H9 (cell line): ENCODE data around the gene SH2D6. TPM values are rescaled to one million over a fixed set of nuclear protein-coding genes. Genes with fewer than 3 reads are reported as not detected.

Experiments used
- DNase-seq: peaks from one replicate; pipeline ENCODE4 v3.0.0-alpha.2; 2017
- H2AFZ ChIP-seq: one replicate; pipeline ENCODE4 v1.6.1; 2013; ENCODE audit warnings: mild to moderate bottlenecking, low read length, control low read depth, moderate library complexity
- H2AK5ac ChIP-seq: 2 replicates; pipeline ENCODE4 v1.6.1; 2013; ENCODE audit warnings: low read length, control low read depth, mixed read lengths; ENCODE audit not compliant: insufficient read length
- H2BK120ac ChIP-seq: one replicate; pipeline ENCODE4 v1.6.1; 2013; ENCODE audit warnings: low read depth, mild to moderate bottlenecking, low read length, control low read depth, inconsistent platforms; ENCODE audit not compliant: poor library complexity, severe bottlenecking
- H2BK12ac ChIP-seq: 2 replicates; pipeline ENCODE4 v1.6.1; 2013; ENCODE audit warnings: low read length, control low read depth, mixed read lengths, low read depth; ENCODE audit not compliant: insufficient read length
- H2BK15ac ChIP-seq: 2 replicates; pipeline ENCODE4 v1.6.1; 2013; ENCODE audit warnings: low read depth, low read length, control low read depth
- H2BK20ac ChIP-seq: one replicate; pipeline ENCODE4 v1.6.1; 2013; ENCODE audit warnings: low read depth, mild to moderate bottlenecking, low read length, control low read depth, inconsistent platforms; ENCODE audit not compliant: poor library complexity, severe bottlenecking
- H2BK5ac ChIP-seq: 2 replicates; pipeline ENCODE4 v1.6.1; 2013; ENCODE audit warnings: low read length, control low read depth, mixed read lengths; ENCODE audit not compliant: insufficient read length
- H3K14ac ChIP-seq: 2 replicates; pipeline ENCODE4 v1.6.1; 2013; ENCODE audit warnings: low read length, control low read depth; ENCODE audit not compliant: insufficient read depth
- H3K18ac ChIP-seq: 2 replicates; pipeline ENCODE4 v1.6.1; 2013; ENCODE audit warnings: low read depth, mild to moderate bottlenecking, mixed read lengths, low read length, control low read depth; ENCODE audit not compliant: insufficient read length
- H3K23ac ChIP-seq: 2 replicates; pipeline ENCODE4 v1.6.1; 2013; ENCODE audit warnings: low read length, control low read depth, mixed read lengths, low read depth; ENCODE audit not compliant: insufficient read length
- H3K23me2 ChIP-seq: 2 replicates; pipeline ENCODE4 v1.6.1; 2013; ENCODE audit warnings: low read depth, mild to moderate bottlenecking, mixed read lengths, low read length, control low read depth; ENCODE audit not compliant: insufficient read length, poor library complexity, severe bottlenecking
- H3K27ac ChIP-seq: 2 replicates; pipeline ENCODE4 v1.5.1; 2013; ENCODE audit warnings: low read length, control low read depth, mixed read lengths, low read depth; ENCODE audit not compliant: insufficient read length
- H3K27me3 ChIP-seq: 2 replicates; pipeline ENCODE4 v1.6.1; 2013; ENCODE audit warnings: low read length, control low read depth, inconsistent platforms; ENCODE audit not compliant: insufficient read depth
- H3K4ac ChIP-seq: 2 replicates; pipeline ENCODE4 v1.6.1; 2013; ENCODE audit warnings: low read depth, mild to moderate bottlenecking, control low read depth, inconsistent platforms, low read length, moderate library complexity
- H3K4me1 ChIP-seq: 2 replicates; pipeline ENCODE4 v1.6.1; 2013; ENCODE audit warnings: low read length, control low read depth, inconsistent platforms; ENCODE audit not compliant: insufficient read depth
- H3K4me2 ChIP-seq: 2 replicates; pipeline ENCODE4 v1.6.1; 2013; ENCODE audit warnings: low read length, control low read depth, mixed read lengths; ENCODE audit not compliant: insufficient read length, insufficient read depth
- H3K56ac ChIP-seq: 2 replicates; pipeline ENCODE4 v1.6.1; 2013; ENCODE audit warnings: low read depth, mild to moderate bottlenecking, mixed read lengths, low read length, control low read depth; ENCODE audit not compliant: insufficient read length
- H3K79me1 ChIP-seq: 2 replicates; pipeline ENCODE4 v1.6.1; 2013; ENCODE audit warnings: low read depth, mild to moderate bottlenecking, moderate library complexity, low read length, control low read depth, inconsistent platforms; ENCODE audit not compliant: insufficient read depth, poor library complexity, severe bottlenecking
- H3K79me2 ChIP-seq: 2 replicates; pipeline ENCODE4 v1.6.1; 2013; ENCODE audit warnings: low read length, control low read depth, inconsistent platforms; ENCODE audit not compliant: insufficient read depth
- H3K9ac ChIP-seq: 2 replicates; pipeline ENCODE4 v1.6.1; 2013; ENCODE audit warnings: low read length, control low read depth, mixed read lengths; ENCODE audit not compliant: insufficient read length; ENCODE audit errors: extremely low read depth
- H3K9me3 ChIP-seq: one replicate; pipeline ENCODE4 v1.6.1; 2013; ENCODE audit warnings: low read depth, low read length, inconsistent platforms; ENCODE audit not compliant: control insufficient read depth
- H3T11ph ChIP-seq: one replicate; pipeline ENCODE4 v1.6.1; 2013; ENCODE audit warnings: mild to moderate bottlenecking, low read length, control low read depth, inconsistent platforms
- H4K20me1 ChIP-seq: one replicate; pipeline ENCODE4 v1.6.1; 2013; ENCODE audit not compliant: control insufficient read depth, insufficient read length, insufficient read depth
- H4K5ac ChIP-seq: 2 replicates; pipeline ENCODE4 v1.6.1; 2013; ENCODE audit warnings: low read depth, mild to moderate bottlenecking, mixed read lengths, low read length, control low read depth; ENCODE audit not compliant: insufficient read length
- H4K8ac ChIP-seq: replicated peaks from 2 replicates; pipeline ENCODE4 v1.6.1; 2013; ENCODE audit warnings: low read length, control low read depth, mixed read lengths, low read depth; ENCODE audit not compliant: insufficient read length
- H4K91ac ChIP-seq: 2 replicates; pipeline ENCODE4 v1.6.1; 2013; ENCODE audit warnings: low read depth, mild to moderate bottlenecking, moderate library complexity, mixed read lengths, low read length, control low read depth; ENCODE audit not compliant: insufficient read length
- H3K27ac Mint-ChIP-seq, 3 experiments: 2 replicates in 2 of 3; 3 replicates in 1 of 3; pipeline ENCODE4 v1.8.0; 2020 to 2021; ENCODE audit warnings: mixed read lengths in 3 of 3, mild to moderate bottlenecking in 1 of 3, moderate library complexity in 1 of 3
- H3K27me3 Mint-ChIP-seq: 2 replicates; pipeline ENCODE4 v1.8.0; 2021; ENCODE audit warnings: low read depth, mild to moderate bottlenecking, moderate library complexity, mixed read lengths
- H3K36me3 Mint-ChIP-seq, 3 experiments: 2 replicates in 2 of 3; 3 replicates in 1 of 3; pipeline ENCODE4 v1.8.0; 2020 to 2021; ENCODE audit warnings: low read depth in 3 of 3, mixed read lengths in 3 of 3; ENCODE audit not compliant: insufficient read depth in 1 of 3
- H3K4me1 Mint-ChIP-seq, 2 experiments: 2 replicates each; pipeline ENCODE4 v1.8.0; 2020; ENCODE audit warnings: mixed read lengths in 2 of 2
- H3K4me3 Mint-ChIP-seq, 2 experiments: 2 replicates in 1 of 2; 3 replicates in 1 of 2; pipeline ENCODE4 v1.8.0; 2020 to 2021; ENCODE audit warnings: mild to moderate bottlenecking in 2 of 2, mixed read lengths in 2 of 2, moderate library complexity in 1 of 2
- H3K9me3 Mint-ChIP-seq, 2 experiments: 2 replicates in 1 of 2; 3 replicates in 1 of 2; pipeline ENCODE4 v1.8.0; 2020; ENCODE audit warnings: mild to moderate bottlenecking in 2 of 2, mixed read lengths in 2 of 2, moderate library complexity in 1 of 2
- CTCF ChIP-seq: fragments of 200-600 bp; sonication (generic); conservative IDR thresholded peaks from 3 replicates; pipeline ENCODE4 v1.8.0; 2021; ENCODE audit warnings: antibody characterized with exemption, mild to moderate bottlenecking
- WGBS: extraction: QIAGEN DNeasy Blood & Tissue Kit; methylation state at CpG from one replicate; pipeline ENCODE4 v1.1.7; 2013; ENCODE audit warnings: missing lambda C conversion rate, low lambda C conversion rate, mixed read lengths; ENCODE audit not compliant: insufficient read length; ENCODE audit errors: extremely low coverage; 5-methylcytosine and 5-hydroxymethylcytosine counted together
- total RNA-seq: library from RNA; stranded (reverse); gene quantifications from 2 replicates; pipeline ENCODE4 v1.2.1, GENCODE V29; 2021

SH2D6 gene
- total RNA-seq, 1 experiment from 2014 or later = 0.61 TPM

DNA sequence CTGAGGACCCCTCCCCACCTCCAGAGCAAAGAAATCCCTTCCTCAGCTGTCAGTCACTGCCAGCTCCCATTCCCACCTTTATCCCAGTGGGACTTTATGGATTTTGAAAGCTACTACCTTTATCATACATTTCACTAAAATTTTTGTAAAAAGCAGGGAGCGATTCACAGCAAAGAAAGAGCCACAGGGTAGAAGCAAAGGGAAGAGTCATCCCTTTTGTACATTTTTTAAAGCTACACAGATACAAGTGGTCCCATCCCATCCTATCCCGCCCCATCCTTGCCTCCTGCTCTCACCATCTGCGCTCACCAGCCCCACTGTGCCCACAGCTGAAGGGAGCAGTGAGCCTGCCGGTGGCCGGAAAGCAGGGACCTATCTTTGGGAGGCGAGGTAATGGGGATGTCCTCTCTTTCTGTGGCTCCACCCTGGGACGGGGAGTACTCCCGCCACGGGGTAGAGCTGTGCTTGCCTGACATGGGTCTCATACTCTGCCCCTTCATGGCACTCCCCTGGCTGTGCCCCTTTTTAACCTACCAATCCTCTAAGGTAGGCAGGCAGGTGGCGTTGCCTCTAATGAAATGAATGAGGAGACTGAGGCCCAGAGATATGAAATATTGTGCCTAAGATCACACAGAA lies 13.2 kb downstream of the SH2D6 start:
- H3K27me3 Mint-ChIP-seq = peaks cover 23% of the 10 kb centered on the region
- Histone ChIP-seq H4K20me1 (no peaks in the 10 kb centered on the region), H2BK12ac (no peak overlapping the region), H2AK5ac (no peak overlapping the region), H3K4ac (no peak overlapping the region), H3K14ac (no peak overlapping the region), H2BK5ac (no peak overlapping the region), H2BK120ac (no peak overlapping the region), H2AFZ (no peak overlapping the region), H3K18ac (peak overlapping the region; percentile 47), H3K4me2 (peak overlapping the region; percentile 61), H2BK20ac (no peak overlapping the region), H3K27me3 (no peaks in the 10 kb centered on the region; the same call in 1 of the 2 replicates), H3T11ph (no peak overlapping the region), H3K9ac (no peak overlapping the region), H3K79me2 (no peaks in the 10 kb centered on the region), H2BK15ac (no peak overlapping the region), H3K56ac (no peak overlapping the region), H3K23me2 (peaks cover 5% of the 10 kb centered on the region), H4K91ac (no peak overlapping the region), H4K5ac (no peak overlapping the region), H3K27ac (no peak overlapping the region), H3K79me1 (no peaks in the 10 kb centered on the region), H3K23ac (no peak overlapping the region), H3K9me3 (no peaks in the 10 kb centered on the region), H4K8ac (no peak overlapping the region), H3K4me1 (peaks cover 21% of the 10 kb centered on the region; the same call in 1 of the 2 replicates)
- H3K27ac Mint-ChIP-seq = peak overlapping the region in 2 of 3 experiments; percentile 91 to 98; a peak in 3 of 7 replicates
- no peak for TF ChIP-seq CTCF
- no peak for DNase-seq
- peaks cover 53 to 71% of the 10 kb centered on the region in 2 experiments for H3K4me1 Mint-ChIP-seq
- WGBS = no CpG with 5 or more reads among the region's 10 CpGs
- H3K4me3 Mint-ChIP-seq = peak overlapping the region; percentile 60 to 77
- H3K36me3 Mint-ChIP-seq = no peaks in the 10 kb centered on the region; a peak in 1 of 7 replicates
- H3K9me3 Mint-ChIP-seq = no peaks in the 10 kb centered on the region
